KMS-11 (cell line): Measurements from ENCODE around the gene PDZD2.
"Not testable (repeated sequence)": the region's sequence is repeated elsewhere in the genome, so short reads cannot be mapped to it uniquely, and the experiment has no call there.

ENCODE experiments used
- H2AFZ ChIP-seq: fragments of 200-600 bp; sonication (generic); 2 replicates; pipeline ENCODE4 v1.6.1; 2016; ENCODE audit warnings: antibody characterized with exemption, mixed run types, low read depth
- H3K27ac ChIP-seq: fragments of 200-600 bp; sonication (generic); 2 replicates; pipeline ENCODE4 v1.6.1; 2016; ENCODE audit warnings: mild to moderate bottlenecking, mixed run types
- H3K27me3 ChIP-seq: fragments of 200-600 bp; sonication (generic); 2 replicates; pipeline ENCODE4 v1.6.1; 2017; ENCODE audit warnings: mild to moderate bottlenecking, low read depth, mixed run types, moderate library complexity; ENCODE audit not compliant: insufficient read depth
- H3K36me3 ChIP-seq: fragments of 200-600 bp; sonication (generic); 2 replicates; pipeline ENCODE4 v1.6.1; 2017; ENCODE audit warnings: mild to moderate bottlenecking, mixed run types; ENCODE audit not compliant: insufficient read depth
- H3K4me1 ChIP-seq: fragments of 200-600 bp; sonication (generic); 2 replicates; pipeline ENCODE4 v1.6.1; 2016; ENCODE audit warnings: mild to moderate bottlenecking, low read depth, mixed run types; ENCODE audit not compliant: poor library complexity, severe bottlenecking
- H3K4me2 ChIP-seq: fragments of 200-600 bp; sonication (generic); 2 replicates; pipeline ENCODE4 v1.7.0; 2016; ENCODE audit warnings: mild to moderate bottlenecking, mixed run types
- H3K4me3 ChIP-seq: fragments of 200-600 bp; sonication (generic); IDR thresholded peaks from 2 replicates; pipeline ENCODE4 v1.6.1; 2017; ENCODE audit warnings: low read depth, low read length, mixed read lengths; ENCODE audit not compliant: insufficient read depth
- H3K79me2 ChIP-seq: fragments of 200-600 bp; sonication (generic); 2 replicates; pipeline ENCODE4 v1.6.1; 2016; ENCODE audit warnings: low read depth, mixed run types; ENCODE audit not compliant: insufficient read depth
- H3K9ac ChIP-seq: fragments of 200-600 bp; sonication (generic); 2 replicates; pipeline ENCODE4 v1.6.1; 2016; ENCODE audit warnings: mild to moderate bottlenecking, mixed run types
- H4K20me1 ChIP-seq: fragments of 200-600 bp; sonication (generic); 2 replicates; pipeline ENCODE4 v1.6.1; 2016; ENCODE audit warnings: mild to moderate bottlenecking, mixed run types; ENCODE audit not compliant: insufficient read depth
- TF ChIP-seq, protein P1 (sequence below): fragments of 200-600 bp; sonication (generic); conservative IDR thresholded peaks from 2 replicates; pipeline ENCODE4 v1.6.1; 2017; ENCODE audit warnings: low read depth, mild to moderate bottlenecking, antibody characterized with exemption, low read length, moderate library complexity, mixed read lengths

Gene PDZD2

DNA sequence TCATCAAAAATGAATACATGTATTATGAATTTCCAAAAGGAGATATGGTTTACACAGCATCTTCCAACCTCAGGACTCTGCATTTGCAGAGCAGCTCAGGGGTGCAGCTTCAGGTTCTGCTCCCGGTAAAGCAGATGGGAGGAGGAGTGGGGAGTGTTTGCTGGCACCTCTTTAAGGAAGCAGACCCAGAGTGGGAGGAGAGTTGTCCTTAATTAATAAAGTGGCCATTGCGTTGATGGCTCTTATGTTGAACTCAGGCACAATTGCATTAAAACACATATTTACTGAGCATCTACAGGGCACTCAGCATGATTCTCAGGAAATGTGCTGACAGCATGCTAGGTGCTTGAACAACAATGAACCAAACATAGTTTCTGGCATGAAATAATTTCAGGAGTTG is 121.0 kb downstream of the PDZD2 start:
- H3K27me3 ChIP-seq: no peaks in the 10 kb centered on the region

DNA sequence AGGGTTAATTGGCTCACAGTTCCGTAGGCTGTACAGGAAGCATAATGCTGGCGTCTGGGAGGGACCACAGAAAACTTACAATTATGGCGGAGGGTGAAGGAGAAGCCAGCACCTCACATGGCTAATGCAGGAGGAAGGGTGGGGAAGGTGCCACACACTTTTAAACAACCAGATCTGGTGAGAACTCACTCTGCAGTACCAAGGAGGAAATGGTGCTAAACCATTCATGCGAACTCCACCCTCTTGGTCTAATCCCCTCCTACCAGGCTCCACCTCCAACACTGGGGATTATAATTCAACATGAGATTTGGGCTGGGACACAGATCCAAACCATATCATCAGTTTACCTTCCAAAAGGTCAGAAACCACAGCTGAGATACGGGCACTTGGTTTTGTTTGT is 122.9 kb downstream of the PDZD2 start:
- H3K4me2 ChIP-seq: no peak overlapping the region
- no peaks in the 10 kb centered on the region for H3K4me1 ChIP-seq
- H2AFZ ChIP-seq: no peak overlapping the region
- no peaks in the 10 kb centered on the region for H3K79me2 ChIP-seq
- no peaks in the 10 kb centered on the region for H3K27me3 ChIP-seq
- H3K27ac ChIP-seq: no peak overlapping the region
- H3K36me3 ChIP-seq: no peaks in the 10 kb centered on the region
- H4K20me1 ChIP-seq: no peaks in the 10 kb centered on the region
- TF ChIP-seq, protein P1, sequence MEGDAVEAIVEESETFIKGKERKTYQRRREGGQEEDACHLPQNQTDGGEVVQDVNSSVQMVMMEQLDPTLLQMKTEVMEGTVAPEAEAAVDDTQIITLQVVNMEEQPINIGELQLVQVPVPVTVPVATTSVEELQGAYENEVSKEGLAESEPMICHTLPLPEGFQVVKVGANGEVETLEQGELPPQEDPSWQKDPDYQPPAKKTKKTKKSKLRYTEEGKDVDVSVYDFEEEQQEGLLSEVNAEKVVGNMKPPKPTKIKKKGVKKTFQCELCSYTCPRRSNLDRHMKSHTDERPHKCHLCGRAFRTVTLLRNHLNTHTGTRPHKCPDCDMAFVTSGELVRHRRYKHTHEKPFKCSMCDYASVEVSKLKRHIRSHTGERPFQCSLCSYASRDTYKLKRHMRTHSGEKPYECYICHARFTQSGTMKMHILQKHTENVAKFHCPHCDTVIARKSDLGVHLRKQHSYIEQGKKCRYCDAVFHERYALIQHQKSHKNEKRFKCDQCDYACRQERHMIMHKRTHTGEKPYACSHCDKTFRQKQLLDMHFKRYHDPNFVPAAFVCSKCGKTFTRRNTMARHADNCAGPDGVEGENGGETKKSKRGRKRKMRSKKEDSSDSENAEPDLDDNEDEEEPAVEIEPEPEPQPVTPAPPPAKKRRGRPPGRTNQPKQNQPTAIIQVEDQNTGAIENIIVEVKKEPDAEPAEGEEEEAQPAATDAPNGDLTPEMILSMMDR: no peak
- H3K4me3 ChIP-seq: no peak overlapping the region
- H3K9ac ChIP-seq: no peak overlapping the region

More for the DNA sequence above, 121.0 kb downstream of the PDZD2 start:
- Histone ChIP-seq H3K9ac (no peak overlapping the region), H4K20me1 (no peaks in the 10 kb centered on the region), H3K4me1 (no peaks in the 10 kb centered on the region), H3K4me2 (no peak overlapping the region), H3K27ac (no peak overlapping the region), H3K79me2 (no peaks in the 10 kb centered on the region), H2AFZ (no peak overlapping the region), H3K36me3 (no peaks in the 10 kb centered on the region), H3K4me3 (no peak overlapping the region)
- TF ChIP-seq, protein P1: no peak

DNA sequence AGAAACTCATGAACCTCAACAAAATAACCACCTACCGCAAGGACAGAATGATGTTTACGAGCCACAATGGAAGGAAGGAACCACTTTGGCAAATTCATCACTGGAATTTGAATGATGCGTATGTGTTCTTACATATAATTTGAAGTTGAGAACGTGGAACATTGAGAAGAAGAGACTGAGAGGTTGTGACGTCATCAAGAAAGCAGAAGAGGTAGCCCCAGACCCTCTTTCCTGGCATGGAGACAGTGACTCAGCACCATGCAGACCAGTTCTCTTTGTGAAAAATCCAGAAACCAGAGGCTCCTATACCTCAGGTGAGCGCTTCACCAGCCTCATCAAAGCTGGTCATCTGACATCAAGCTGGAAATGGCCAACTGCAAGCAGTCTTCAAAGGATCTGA is 124.5 kb downstream of the PDZD2 start:
- H3K27me3 ChIP-seq: no peaks in the 10 kb centered on the region
- H3K4me3 ChIP-seq: no peak overlapping the region
- no peak overlapping the region for H3K27ac ChIP-seq
- no peak overlapping the region for H2AFZ ChIP-seq
- H4K20me1 ChIP-seq: no peaks in the 10 kb centered on the region
- no peaks in the 10 kb centered on the region for H3K36me3 ChIP-seq
- no peaks in the 10 kb centered on the region for H3K79me2 ChIP-seq
- no peak overlapping the region for H3K4me2 ChIP-seq
- no peaks in the 10 kb centered on the region for H3K4me1 ChIP-seq
- no peak overlapping the region for H3K9ac ChIP-seq
- TF ChIP-seq, protein P1: no peak

DNA sequence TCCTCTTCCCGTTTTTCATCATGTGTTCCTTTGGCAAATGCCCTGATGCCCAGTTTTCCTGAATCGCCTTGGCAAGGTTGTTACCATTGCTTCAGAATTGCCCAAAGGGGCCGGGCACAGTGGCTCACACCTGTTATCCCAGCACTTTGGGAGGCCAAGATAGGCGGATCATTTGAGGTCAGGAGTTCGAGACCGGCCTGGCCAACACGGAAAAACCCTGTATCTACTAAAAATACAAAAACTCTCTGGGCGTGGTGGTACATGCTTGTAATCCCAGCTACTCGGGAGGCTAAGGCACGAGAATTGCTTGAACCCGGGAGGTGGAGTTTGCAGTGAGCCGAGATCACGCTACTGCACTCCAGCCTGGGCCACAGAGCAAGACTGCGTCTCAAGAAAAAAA is 125.8 kb downstream of the PDZD2 start:
- not testable (repeated sequence) for H4K20me1 ChIP-seq, H3K79me2 ChIP-seq, H2AFZ ChIP-seq, H3K4me1 ChIP-seq, H3K27ac ChIP-seq, H3K4me3 ChIP-seq, H3K27me3 ChIP-seq, H3K4me2 ChIP-seq, H3K9ac ChIP-seq, H3K36me3 ChIP-seq

DNA sequence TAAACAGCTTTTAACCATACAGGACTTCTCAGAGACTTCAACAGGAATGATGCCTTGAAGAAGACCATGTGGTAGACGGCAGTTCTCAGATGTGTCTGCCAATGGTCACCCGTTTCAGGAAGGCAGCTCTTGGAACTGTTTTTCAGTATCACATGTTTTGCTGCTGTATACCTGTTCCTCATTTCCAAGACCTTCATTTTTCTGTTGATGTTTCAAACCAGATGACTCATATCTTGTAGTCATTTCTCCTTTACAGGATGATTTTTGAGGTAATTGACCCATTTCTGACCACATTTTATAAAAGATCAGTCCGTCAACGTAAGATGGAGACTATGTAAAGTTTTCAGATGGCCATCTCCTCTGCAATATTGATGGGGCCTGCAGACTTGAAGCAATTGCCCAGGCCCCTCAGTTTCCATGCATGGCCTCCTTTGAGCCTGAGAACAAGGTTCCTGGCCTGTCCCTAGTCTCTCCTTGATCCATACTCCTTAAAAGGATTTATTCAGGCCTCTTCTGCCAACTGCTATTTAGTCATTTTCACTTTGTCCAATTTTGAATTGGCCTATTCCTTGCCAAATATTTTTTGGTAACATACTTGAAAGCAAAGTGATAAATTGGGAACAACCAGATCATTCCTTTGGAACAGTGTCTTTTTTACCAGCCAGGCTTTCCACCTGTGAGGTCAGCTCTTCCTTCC is 128.6 kb downstream of the PDZD2 start:
- TF ChIP-seq, protein P1: no peak
- H3K27ac ChIP-seq: no peak overlapping the region

More for the DNA sequence above, 128.6 kb downstream of the PDZD2 start:
- no peak overlapping the region for H3K9ac ChIP-seq
- no peaks in the 10 kb centered on the region for H4K20me1 ChIP-seq
- no peak overlapping the region for H3K4me2 ChIP-seq
- H2AFZ ChIP-seq: no peak overlapping the region
- no peaks in the 10 kb centered on the region for H3K36me3 ChIP-seq
- no peaks in the 10 kb centered on the region for H3K27me3 ChIP-seq
- peaks cover 7% of the 10 kb centered on the region for H3K4me1 ChIP-seq
- no peaks in the 10 kb centered on the region for H3K79me2 ChIP-seq
- no peak overlapping the region for H3K4me3 ChIP-seq
